HepG2 (cell line): Measurements from ENCODE around the gene GCC1. TPM values are rescaled to one million over a fixed set of nuclear protein-coding genes. Genes with fewer than 3 reads are reported as not detected.

Experiments
- ARID3A ChIP-seq: IDR thresholded peaks from 2 replicates; pipeline ENCODE4 v1.6.1; 2012; ENCODE audit warnings: low read depth, low read length, improper control_type of control experiment
- GTF2F1 ChIP-seq: fragments of 150-350 bp; IDR thresholded peaks from 2 replicates; pipeline ENCODE4 v1.6.1; 2014; ENCODE audit warnings: low read length
- KDM1A ChIP-seq: IDR thresholded peaks from 2 replicates; pipeline ENCODE4 v1.6.1; 2016; ENCODE audit warnings: missing compliant biosample characterization
- KDM5A ChIP-seq: fragments of 200-600 bp; sonication (generic); IDR thresholded peaks from 2 replicates; pipeline ENCODE4 v1.7.0; 2018; ENCODE audit warnings: antibody characterized with exemption, mild to moderate bottlenecking, low read length, borderline replicate concordance
- KDM5B ChIP-seq: sonication (generic); formaldehyde crosslinking; IDR thresholded peaks from 2 replicates; pipeline ENCODE4 v1.4.0; 2020; ENCODE audit warnings: missing genetic modification reagents, mild to moderate bottlenecking, borderline replicate concordance
- NFKB2 ChIP-seq: sonication (generic); formaldehyde crosslinking; IDR thresholded peaks from 2 replicates; pipeline ENCODE4 v1.4.0; 2020; ENCODE audit warnings: missing genetic modification reagents, borderline replicate concordance
- PHF21A ChIP-seq: sonication (generic); formaldehyde crosslinking; IDR thresholded peaks from 2 replicates; pipeline ENCODE4 v1.5.0; 2020; ENCODE audit warnings: mild to moderate bottlenecking, missing genetic modification reagents
- RBFOX2 ChIP-seq: fragments of 200-400 bp; formaldehyde crosslinking; IDR thresholded peaks from 2 replicates; pipeline ENCODE4 v1.6.1; 2017; ENCODE audit warnings: low read depth, mild to moderate bottlenecking, low read length
- SP1 ChIP-seq, 2 experiments: fragments of 450-650 bp in 1 of 2; sonication (generic) in 1 of 2; formaldehyde crosslinking in 1 of 2; IDR thresholded peaks; 2 replicates each; pipeline versions ENCODE4 v1.4.0 to v1.6.1; 2016 to 2020; ENCODE audit warnings: missing genetic modification reagents in 1 of 2
- STAG1 ChIP-seq: sonication (generic); formaldehyde crosslinking; IDR thresholded peaks from 2 replicates; pipeline ENCODE4 v1.4.0; 2020; ENCODE audit warnings: missing genetic modification reagents
- TBP ChIP-seq: sonication (generic); formaldehyde crosslinking; IDR thresholded peaks from 2 replicates; pipeline ENCODE4 v1.5.0; 2020; ENCODE audit warnings: missing genetic modification reagents
- TEAD3 ChIP-seq: optimal IDR thresholded peaks from 2 replicates; pipeline ENCODE3; 2016; ENCODE audit warnings: borderline replicate concordance
- WIZ ChIP-seq: sonication (generic); formaldehyde crosslinking; IDR thresholded peaks from 2 replicates; pipeline ENCODE4 v1.5.1; 2020; ENCODE audit warnings: mild to moderate bottlenecking, missing genetic modification reagents
- ZBTB7B ChIP-seq: sonication (generic); formaldehyde crosslinking; IDR thresholded peaks from 2 replicates; pipeline ENCODE4 v1.4.0; 2020; ENCODE audit warnings: missing genetic modification reagents
- ZNF121 ChIP-seq: sonication (generic); formaldehyde crosslinking; IDR thresholded peaks from 2 replicates; pipeline ENCODE4 v1.5.0; 2020; ENCODE audit warnings: mild to moderate bottlenecking, missing genetic modification reagents
- ZNF180 ChIP-seq: sonication (generic); formaldehyde crosslinking; IDR thresholded peaks from 2 replicates; pipeline ENCODE4 v1.4.0; 2020; ENCODE audit warnings: low read depth, missing genetic modification reagents, borderline replicate concordance
- ZNF350 ChIP-seq: sonication (generic); formaldehyde crosslinking; IDR thresholded peaks from 2 replicates; pipeline ENCODE4 v1.4.0; 2020; ENCODE audit warnings: mild to moderate bottlenecking, low read depth, missing genetic modification reagents, borderline replicate concordance
- ZNF564 ChIP-seq: sonication (generic); formaldehyde crosslinking; IDR thresholded peaks from 2 replicates; pipeline ENCODE4 v1.8.1; 2023; ENCODE audit warnings: mild to moderate bottlenecking, missing genetic modification reagents
- ZNF580 ChIP-seq: IDR thresholded peaks from 2 replicates; pipeline ENCODE4 v1.6.1; 2016; ENCODE audit warnings: low read depth, borderline replicate concordance
- ZNF772 ChIP-seq: sonication (generic); formaldehyde crosslinking; IDR thresholded peaks from 2 replicates; pipeline ENCODE4 v1.5.0; 2020; ENCODE audit warnings: mild to moderate bottlenecking, missing genetic modification reagents
- ZNF879 ChIP-seq: sonication (generic); formaldehyde crosslinking; IDR thresholded peaks from 2 replicates; pipeline ENCODE4 v1.8.1; 2023; ENCODE audit warnings: missing genetic modification reagents
- polyA plus RNA-seq, 8 experiments: library from polyadenylated mRNA; depleted of rRNA in 3 of 8; stranded (reverse) in 7 of 8; unstranded in 1 of 8; fragments of >200 nt; fragmentation: Illumina TruSeq in 4 of 8; extraction: Trizol in 4 of 8; gene quantifications; 2 replicates each; pipeline versions ENCODE4 v1.2.1 to v1.2.3, GENCODE V29; 2011 to 2016; ENCODE audit warnings: low read depth in 4 of 8, missing spikeins in 1 of 8, mixed read lengths in 1 of 8; ENCODE audit not compliant: insufficient read depth in 1 of 8
- total RNA-seq, 5 experiments: library from RNA; depleted of rRNA; stranded (reverse); fragments of >200 nt; fragmentation: Illumina TruSeq; extraction: Trizol; gene quantifications; 2 replicates each; pipeline ENCODE4 v1.2.3, GENCODE V29; 2016; ENCODE audit warnings: low read depth in 1 of 5
- TF ChIP-seq, protein P1 (sequence below): sonication (generic); formaldehyde crosslinking; IDR thresholded peaks from 2 replicates; pipeline ENCODE4 v1.9.0; 2022; ENCODE audit warnings: missing genetic modification reagents, mild to moderate bottlenecking, borderline replicate concordance
- TF ChIP-seq, protein P2 (sequence below): sonication (generic); formaldehyde crosslinking; IDR thresholded peaks from 2 replicates; pipeline ENCODE4 v1.4.0; 2020; ENCODE audit warnings: missing genetic modification reagents
- TF ChIP-seq, protein P3 (sequence below): sonication (generic); formaldehyde crosslinking; IDR thresholded peaks from 2 replicates; pipeline ENCODE4 v1.5.0; 2020; ENCODE audit warnings: mild to moderate bottlenecking, missing genetic modification reagents, moderate library complexity

GCC1 gene
- total and polyA plus RNA-seq, 2 of the 13 experiments (the other 11 are each of a cell fraction or from before 2014, with no cell fraction given), result 2.5 to 15.3 TPM

GRCh38 chr7:127588697-127589482 is 3.5 kb upstream of the GCC1 start (continued):
- TF ChIP-seq ARID3A (no peak), ZNF564 (CRISPR knock-in tag) (0 out of 2 replicates have a peak, but pooled peaks have one; percentile 20), ZNF580 (0 out of 2 replicates have a peak, but pooled peaks have one; percentile 23), RBFOX2 (peak; percentile 60; the same call in 1 of the 2 replicates), KDM1A (peak; percentile 61; the same call in 1 of the 2 replicates), KDM5A (peak; percentile 55), KDM5B (CRISPR knock-in tag) (peak; percentile 46; the same call in 1 of the 2 replicates), SP1 (IDR thresholded peaks at IDR 0.05) (no peak), SP1 (CRISPR knock-in tag; IDR thresholded peaks at IDR 0.05) (0 out of 2 replicates have a peak, but pooled peaks have one; percentile 34), ZNF180 (CRISPR knock-in tag) (no peak), ZNF772 (peak; percentile 72; the same call in 1 of the 2 replicates), ZNF350 (peak; percentile 19; the same call in 1 of the 2 replicates), TBP (no peak), NFKB2 (CRISPR knock-in tag) (peak; percentile 60; the same call in 1 of the 2 replicates), GTF2F1 (no peak), ZNF121 (CRISPR knock-in tag) (no peak), ZBTB7B (0 out of 2 replicates have a peak, but pooled peaks have one; percentile 22), ZNF879 (CRISPR knock-in tag) (no peak), PHF21A (no peak), STAG1 (CRISPR knock-in tag) (peak; percentile 59), WIZ (CRISPR knock-in tag) (no peak), TEAD3 (peak; percentile 34)
- TF ChIP-seq, protein P1, sequence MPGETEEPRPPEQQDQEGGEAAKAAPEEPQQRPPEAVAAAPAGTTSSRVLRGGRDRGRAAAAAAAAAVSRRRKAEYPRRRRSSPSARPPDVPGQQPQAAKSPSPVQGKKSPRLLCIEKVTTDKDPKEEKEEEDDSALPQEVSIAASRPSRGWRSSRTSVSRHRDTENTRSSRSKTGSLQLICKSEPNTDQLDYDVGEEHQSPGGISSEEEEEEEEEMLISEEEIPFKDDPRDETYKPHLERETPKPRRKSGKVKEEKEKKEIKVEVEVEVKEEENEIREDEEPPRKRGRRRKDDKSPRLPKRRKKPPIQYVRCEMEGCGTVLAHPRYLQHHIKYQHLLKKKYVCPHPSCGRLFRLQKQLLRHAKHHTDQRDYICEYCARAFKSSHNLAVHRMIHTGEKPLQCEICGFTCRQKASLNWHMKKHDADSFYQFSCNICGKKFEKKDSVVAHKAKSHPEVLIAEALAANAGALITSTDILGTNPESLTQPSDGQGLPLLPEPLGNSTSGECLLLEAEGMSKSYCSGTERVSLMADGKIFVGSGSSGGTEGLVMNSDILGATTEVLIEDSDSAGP (CRISPR knock-in tag), result peak; percentile 45
- TF ChIP-seq, protein P2, sequence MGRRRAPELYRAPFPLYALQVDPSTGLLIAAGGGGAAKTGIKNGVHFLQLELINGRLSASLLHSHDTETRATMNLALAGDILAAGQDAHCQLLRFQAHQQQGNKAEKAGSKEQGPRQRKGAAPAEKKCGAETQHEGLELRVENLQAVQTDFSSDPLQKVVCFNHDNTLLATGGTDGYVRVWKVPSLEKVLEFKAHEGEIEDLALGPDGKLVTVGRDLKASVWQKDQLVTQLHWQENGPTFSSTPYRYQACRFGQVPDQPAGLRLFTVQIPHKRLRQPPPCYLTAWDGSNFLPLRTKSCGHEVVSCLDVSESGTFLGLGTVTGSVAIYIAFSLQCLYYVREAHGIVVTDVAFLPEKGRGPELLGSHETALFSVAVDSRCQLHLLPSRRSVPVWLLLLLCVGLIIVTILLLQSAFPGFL, result no peak
- TF ChIP-seq, protein P3, sequence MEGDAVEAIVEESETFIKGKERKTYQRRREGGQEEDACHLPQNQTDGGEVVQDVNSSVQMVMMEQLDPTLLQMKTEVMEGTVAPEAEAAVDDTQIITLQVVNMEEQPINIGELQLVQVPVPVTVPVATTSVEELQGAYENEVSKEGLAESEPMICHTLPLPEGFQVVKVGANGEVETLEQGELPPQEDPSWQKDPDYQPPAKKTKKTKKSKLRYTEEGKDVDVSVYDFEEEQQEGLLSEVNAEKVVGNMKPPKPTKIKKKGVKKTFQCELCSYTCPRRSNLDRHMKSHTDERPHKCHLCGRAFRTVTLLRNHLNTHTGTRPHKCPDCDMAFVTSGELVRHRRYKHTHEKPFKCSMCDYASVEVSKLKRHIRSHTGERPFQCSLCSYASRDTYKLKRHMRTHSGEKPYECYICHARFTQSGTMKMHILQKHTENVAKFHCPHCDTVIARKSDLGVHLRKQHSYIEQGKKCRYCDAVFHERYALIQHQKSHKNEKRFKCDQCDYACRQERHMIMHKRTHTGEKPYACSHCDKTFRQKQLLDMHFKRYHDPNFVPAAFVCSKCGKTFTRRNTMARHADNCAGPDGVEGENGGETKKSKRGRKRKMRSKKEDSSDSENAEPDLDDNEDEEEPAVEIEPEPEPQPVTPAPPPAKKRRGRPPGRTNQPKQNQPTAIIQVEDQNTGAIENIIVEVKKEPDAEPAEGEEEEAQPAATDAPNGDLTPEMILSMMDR (CRISPR knock-in tag), result peak; percentile 93
